Keratinocyte (primary cell): ENCODE results near the gene CNTLN. TPM values are rescaled to one million over a fixed set of nuclear protein-coding genes. Genes with fewer than 3 reads are reported as not detected.

ENCODE experiments used
- DNase-seq: peaks from one replicate; pipeline ENCODE4 v3.0.0-alpha.2; 2011; ENCODE audit warnings: low read depth, missing footprints, low spot score
- FAIRE-seq: peaks from 2 replicates; lab custom pipeline; 2011; peaks lifted over from hg19 to GRCh38; lab: Jason Lieb, UNC
- H2AFZ ChIP-seq: 2 replicates; pipeline ENCODE4 v1.6.0; 2012; ENCODE audit warnings: low read length, control low read depth, inconsistent platforms; ENCODE audit not compliant: control insufficient read depth
- H3K27ac ChIP-seq: 2 replicates; pipeline ENCODE4 v1.5.1; 2011; ENCODE audit warnings: low read length; ENCODE audit not compliant: control insufficient read depth, insufficient read depth
- H3K27me3 ChIP-seq: 3 replicates; pipeline ENCODE4 v1.6.0; 2011; ENCODE audit warnings: low read length; ENCODE audit not compliant: control insufficient read depth, insufficient read depth; ENCODE audit errors: extremely low read depth
- H3K36me3 ChIP-seq, 2 experiments: 2 replicates in 1 of 2; 3 replicates in 1 of 2; pipeline ENCODE4 v1.5.1; 2011; ENCODE audit warnings: low read length in 2 of 2, mild to moderate bottlenecking in 1 of 2; ENCODE audit not compliant: control insufficient read depth in 2 of 2, insufficient read depth in 2 of 2; ENCODE audit errors: extremely low read depth in 1 of 2
- H3K4me1 ChIP-seq: 3 replicates; pipeline ENCODE4 v1.5.1; 2011; ENCODE audit warnings: low read length; ENCODE audit not compliant: control insufficient read depth, insufficient read depth; ENCODE audit errors: extremely low read depth
- H3K4me2 ChIP-seq: 3 replicates; pipeline ENCODE4 v1.6.0; 2011; ENCODE audit warnings: low read depth, low read length; ENCODE audit not compliant: control insufficient read depth, insufficient read depth; ENCODE audit errors: extremely low read depth
- H3K4me3 ChIP-seq, 3 experiments: fragments of 200-600 bp in 1 of 3; sonication (generic) in 1 of 3; 2 replicates in 2 of 3; 3 replicates in 1 of 3; pipeline ENCODE4 v1.5.1; 2011 to 2016; ENCODE audit warnings: low read length in 3 of 3, mild to moderate bottlenecking in 3 of 3, control low read depth in 2 of 3, inconsistent platforms in 1 of 3, low read depth in 1 of 3, mixed read lengths in 1 of 3, mixed run types in 1 of 3, moderate library complexity in 1 of 3; ENCODE audit not compliant: control insufficient read depth in 2 of 3, insufficient read depth in 2 of 3; ENCODE audit errors: extremely low read depth in 1 of 3
- H3K79me2 ChIP-seq: 2 replicates; pipeline ENCODE4 v1.6.0; 2012; ENCODE audit warnings: low read length; ENCODE audit not compliant: control insufficient read depth, insufficient read depth
- H3K9ac ChIP-seq: 3 replicates; pipeline ENCODE4 v1.6.0; 2011; ENCODE audit warnings: low read length; ENCODE audit not compliant: control insufficient read depth, insufficient read depth; ENCODE audit errors: extremely low read depth
- H3K9me1 ChIP-seq: 3 replicates; pipeline ENCODE4 v1.6.0; 2011; ENCODE audit warnings: low read length; ENCODE audit not compliant: control insufficient read depth, insufficient read depth; ENCODE audit errors: extremely low read depth
- H3K9me3 ChIP-seq: 2 replicates; pipeline ENCODE4 v1.5.1; 2012; ENCODE audit warnings: low read depth, low read length; ENCODE audit not compliant: control insufficient read depth
- H4K20me1 ChIP-seq: 3 replicates; pipeline ENCODE4 v1.6.0; 2011; ENCODE audit warnings: low read length; ENCODE audit not compliant: control insufficient read depth, insufficient read depth; ENCODE audit errors: extremely low read depth
- EZH2 ChIP-seq: IDR thresholded peaks from one replicate; pipeline ENCODE4 v1.6.1; 2012; ENCODE audit warnings: inconsistent platforms, mild to moderate bottlenecking, low read length, moderate library complexity
- dilution Hi-C: fragments of 300-500 bp; cut with MboI; formaldehyde crosslinking; loops from one replicate; pipeline ENCODE4 v1.7.0; 2020; ENCODE audit warnings: low sequenced_read_pairs; ENCODE audit not compliant: extremely low pct_ligation_motif_present
- polyA plus RNA-seq, 5 experiments: library from polyadenylated mRNA; depleted of rRNA in 3 of 5; stranded (reverse) in 3 of 5; stranded (forward) in 1 of 5; unstranded in 1 of 5; fragments of >200 nt; gene quantifications; 1 replicate in 1 of 5; 2 replicates in 3 of 5; 3 replicates in 1 of 5; pipeline versions ENCODE4 v1.2.1 to v1.2.3, GENCODE V29; 2011 to 2012; ENCODE audit warnings: missing spikeins in 2 of 5, low read depth in 1 of 5, low replicate concordance in 1 of 5
- TF ChIP-seq, protein P1 (sequence below), 3 experiments: IDR thresholded peaks in 1 of 3; conservative IDR thresholded peaks in 1 of 3; optimal IDR thresholded peaks in 1 of 3; 2 replicates in 2 of 3; 3 replicates in 1 of 3; pipeline versions ENCODE3 to v1.5.1; 2011; ENCODE audit warnings: low read length in 3 of 3, mild to moderate bottlenecking in 3 of 3, moderate library complexity in 2 of 3, control low read depth in 1 of 3, inconsistent platforms in 1 of 3; ENCODE audit not compliant: insufficient read depth in 2 of 3; ENCODE audit errors: extremely low read depth in 1 of 3

The CNTLN gene
- polyA plus RNA-seq, 1 donor (not counting 4 experiments of a cell fraction or from before 2014, with no cell fraction given) = 2.4 TPM

GRCh38 chr9:17486396-17486795 is 351.6 kb downstream of the CNTLN start:
- dilution Hi-C loops = no loop called here
- Histone ChIP-seq H3K9me1 (no peaks in the 10 kb centered on the region), H3K36me3 (no peaks in the 10 kb centered on the region), H3K4me1 (no peaks in the 10 kb centered on the region), H3K9me3 (no peaks in the 10 kb centered on the region), H3K9ac (no peak overlapping the region), H3K4me2 (no peak overlapping the region), H3K27me3 (no peaks in the 10 kb centered on the region), H3K79me2 (no peaks in the 10 kb centered on the region), H3K27ac (no peak overlapping the region), H2AFZ (no peak overlapping the region), H4K20me1 (no peaks in the 10 kb centered on the region), H3K4me3 (no peak overlapping the region)
- DNase-seq = no peak
- TF ChIP-seq EZH2 = no peak
- TF ChIP-seq, protein P1, sequence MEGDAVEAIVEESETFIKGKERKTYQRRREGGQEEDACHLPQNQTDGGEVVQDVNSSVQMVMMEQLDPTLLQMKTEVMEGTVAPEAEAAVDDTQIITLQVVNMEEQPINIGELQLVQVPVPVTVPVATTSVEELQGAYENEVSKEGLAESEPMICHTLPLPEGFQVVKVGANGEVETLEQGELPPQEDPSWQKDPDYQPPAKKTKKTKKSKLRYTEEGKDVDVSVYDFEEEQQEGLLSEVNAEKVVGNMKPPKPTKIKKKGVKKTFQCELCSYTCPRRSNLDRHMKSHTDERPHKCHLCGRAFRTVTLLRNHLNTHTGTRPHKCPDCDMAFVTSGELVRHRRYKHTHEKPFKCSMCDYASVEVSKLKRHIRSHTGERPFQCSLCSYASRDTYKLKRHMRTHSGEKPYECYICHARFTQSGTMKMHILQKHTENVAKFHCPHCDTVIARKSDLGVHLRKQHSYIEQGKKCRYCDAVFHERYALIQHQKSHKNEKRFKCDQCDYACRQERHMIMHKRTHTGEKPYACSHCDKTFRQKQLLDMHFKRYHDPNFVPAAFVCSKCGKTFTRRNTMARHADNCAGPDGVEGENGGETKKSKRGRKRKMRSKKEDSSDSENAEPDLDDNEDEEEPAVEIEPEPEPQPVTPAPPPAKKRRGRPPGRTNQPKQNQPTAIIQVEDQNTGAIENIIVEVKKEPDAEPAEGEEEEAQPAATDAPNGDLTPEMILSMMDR (optimal IDR thresholded peaks at IDR 0.05 in 1 of 3, IDR thresholded peaks at IDR 0.05 in 1 of 3, conservative IDR thresholded peaks at IDR 0.05 in 1 of 3; ENCODE audit: extremely low read depth in 1 of 3, insufficient read depth in 2 of 3, low read length in 3 of 3) = no peak
- FAIRE-seq = no peak

GRCh38 chr9:17487467-17487866 is 352.6 kb downstream of the CNTLN start:
- Histone ChIP-seq H3K4me2 (no peak overlapping the region), H3K9ac (no peak overlapping the region), H3K79me2 (no peaks in the 10 kb centered on the region), H3K4me3 (no peak overlapping the region), H3K9me1 (no peaks in the 10 kb centered on the region), H4K20me1 (no peaks in the 10 kb centered on the region), H3K27ac (no peak overlapping the region), H3K4me1 (no peaks in the 10 kb centered on the region), H2AFZ (no peak overlapping the region), H3K9me3 (no peaks in the 10 kb centered on the region), H3K36me3 (no peaks in the 10 kb centered on the region), H3K27me3 (no peaks in the 10 kb centered on the region)
- TF ChIP-seq EZH2 = no peak
- DNase-seq = no peak
- dilution Hi-C loops = no loop called here
- FAIRE-seq = no peak

DNA sequence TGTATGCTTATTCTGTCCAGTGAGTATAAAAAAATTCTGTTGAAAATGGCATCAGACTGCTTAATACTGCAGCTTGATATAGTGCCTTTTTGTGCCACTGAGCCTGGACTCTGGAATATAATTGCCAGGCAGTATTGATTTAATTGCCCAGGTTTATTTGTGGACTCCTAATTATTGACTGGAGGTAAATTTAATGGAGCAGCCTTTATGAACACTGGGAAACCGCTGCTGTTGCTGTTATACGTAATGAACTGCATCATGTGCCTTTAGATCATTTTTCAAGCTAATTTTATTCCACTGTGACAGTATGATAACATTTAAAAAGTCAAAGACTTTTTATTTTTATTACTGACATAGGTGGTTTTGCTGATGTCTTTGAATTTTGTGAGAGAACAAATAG is 353.8 kb downstream of the CNTLN start:
- no peaks in the 10 kb centered on the region for H3K27me3 ChIP-seq
- dilution Hi-C loops = no loop called here

More for the DNA sequence above, 353.8 kb downstream of the CNTLN start:
- DNase-seq (no peak), FAIRE-seq (no peak)
- no peak overlapping the region for H3K4me3 ChIP-seq
- no peaks in the 10 kb centered on the region for H3K9me3 ChIP-seq
- H3K4me1 ChIP-seq = no peaks in the 10 kb centered on the region
- no peak overlapping the region for H2AFZ ChIP-seq
- no peaks in the 10 kb centered on the region for H3K36me3 ChIP-seq
- no peaks in the 10 kb centered on the region for H3K79me2 ChIP-seq
- H3K4me2 ChIP-seq = no peak overlapping the region
- no peak for TF ChIP-seq EZH2
- TF ChIP-seq, protein P1 (optimal IDR thresholded peaks at IDR 0.05 in 1 of 3, IDR thresholded peaks at IDR 0.05 in 1 of 3, conservative IDR thresholded peaks at IDR 0.05 in 1 of 3; ENCODE audit: extremely low read depth in 1 of 3, insufficient read depth in 2 of 3, low read length in 3 of 3) = no peak
- H3K9me1 ChIP-seq = no peaks in the 10 kb centered on the region
- no peaks in the 10 kb centered on the region for H4K20me1 ChIP-seq
- no peak overlapping the region for H3K27ac ChIP-seq
- H3K9ac ChIP-seq = no peak overlapping the region
